SU-DHL-6 (cell line): ENCODE measurements around the gene TRMO.

Source experiments
- H2AFZ ChIP-seq: fragments of 200-600 bp; sonication (generic); 2 replicates; pipeline ENCODE4 v1.6.1; 2014; ENCODE audit warnings: low read depth, mild to moderate bottlenecking, moderate library complexity, mixed read lengths, antibody characterized with exemption, low read length; ENCODE audit not compliant: severe bottlenecking
- H3F3A ChIP-seq: fragments of 200-600 bp; shearing (Covaris generic); 2 replicates; pipeline ENCODE4 v1.6.0; 2016; ENCODE audit warnings: antibody characterized with exemption, mild to moderate bottlenecking; ENCODE audit not compliant: insufficient read depth
- H3K27ac ChIP-seq: fragments of 200-600 bp; sonication (generic); 2 replicates; pipeline ENCODE4 v1.5.1; 2016; ENCODE audit warnings: low read depth, mild to moderate bottlenecking, low read length, moderate library complexity, mixed read lengths
- H3K27me3 ChIP-seq: fragments of 200-600 bp; sonication (generic), shearing (Covaris generic); 2 replicates; pipeline ENCODE4 v1.6.0; 2014; ENCODE audit warnings: mild to moderate bottlenecking, low read length
- H3K36me3 ChIP-seq: fragments of 200-600 bp; sonication (generic); 2 replicates; pipeline ENCODE4 v1.6.1; 2014; ENCODE audit warnings: mild to moderate bottlenecking, low read length, mixed read lengths
- H3K4me2 ChIP-seq: fragments of 300-600, 200-600 bp; shearing (Covaris generic), sonication (generic); 2 replicates; pipeline ENCODE4 v1.6.0; 2014; ENCODE audit warnings: low read length, low read depth, mild to moderate bottlenecking; ENCODE audit not compliant: poor library complexity, severe bottlenecking
- H3K4me3 ChIP-seq: fragments of 200-600 bp; sonication (generic); 2 replicates; pipeline ENCODE4 v1.5.1; 2014; ENCODE audit warnings: antibody characterized with exemption, low read length, mild to moderate bottlenecking, mixed read lengths; ENCODE audit not compliant: insufficient read depth, poor library complexity, severe bottlenecking
- H3K79me2 ChIP-seq: fragments of 200-600 bp; sonication (generic); 2 replicates; pipeline ENCODE4 v1.6.1; 2014; ENCODE audit warnings: mild to moderate bottlenecking, low read length, moderate library complexity; ENCODE audit not compliant: insufficient read depth
- H3K9ac ChIP-seq: fragments of 200-600 bp; sonication (generic); 2 replicates; pipeline ENCODE4 v1.7.0; 2014; ENCODE audit warnings: mild to moderate bottlenecking, low read length
- H3K9me2 ChIP-seq: fragments of 200-600 bp; sonication (generic); replicated peaks from 2 replicates; pipeline ENCODE4 v1.6.1; 2014; ENCODE audit warnings: low read length; ENCODE audit not compliant: insufficient read depth
- H3K9me3 ChIP-seq: fragments of 200-600 bp; sonication (generic); 2 replicates; pipeline ENCODE4 v1.6.1; 2014; ENCODE audit warnings: low read length, mixed read lengths; ENCODE audit not compliant: insufficient read depth
- H4K20me1 ChIP-seq: fragments of 200-600 bp; sonication (generic); 2 replicates; pipeline ENCODE4 v1.6.1; 2014; ENCODE audit warnings: low read depth, mild to moderate bottlenecking, antibody characterized with exemption, low read length, moderate library complexity, mixed read lengths
- CTCF ChIP-seq: fragments of 200-600 bp; sonication (generic); IDR thresholded peaks from one replicate; pipeline ENCODE4 v1.5.1; 2017; ENCODE audit warnings: antibody characterized with exemption, mild to moderate bottlenecking, low read length, moderate library complexity; ENCODE audit not compliant: insufficient read depth, poor library complexity, severe bottlenecking
- EZH2phosphoT487 ChIP-seq: fragments of 200-600 bp; sonication (generic), shearing (Covaris generic); conservative IDR thresholded peaks from 2 replicates; pipeline ENCODE4 v1.6.1; 2018; ENCODE audit warnings: mild to moderate bottlenecking, antibody characterized with exemption, low read length, moderate library complexity, mixed read lengths

The TRMO gene

GRCh38 chr9:97940233-97940632, 17.9 kb upstream of the TRMO start:
- H3K9ac ChIP-seq = no peak overlapping the region
- H2AFZ ChIP-seq = no peak overlapping the region
- H3K4me3 ChIP-seq = no peak overlapping the region
- H3K79me2 ChIP-seq = no peaks in the 10 kb centered on the region
- H3K9me2 ChIP-seq = no peaks in the 10 kb centered on the region
- H3K27me3 ChIP-seq = no peaks in the 10 kb centered on the region
- no peaks in the 10 kb centered on the region for H4K20me1 ChIP-seq
- H3K36me3 ChIP-seq = no peaks in the 10 kb centered on the region
- no peak overlapping the region for H3K27ac ChIP-seq
- no peak overlapping the region for H3K4me2 ChIP-seq
- no peaks in the 10 kb centered on the region for H3K9me3 ChIP-seq
- TF ChIP-seq CTCF (no peak), EZH2phosphoT487 (no peak)
- peaks cover 29% of the 10 kb centered on the region for H3F3A ChIP-seq

GRCh38 chr9:97938081-97938644, 15.9 kb upstream of the TRMO start, which contains the start of gene HEMGN:
Gene HEMGN (minus strand): TSS chr9:97938172. CDS start chr9:97938136, 36 bp downstream.
- Histone ChIP-seq H3K36me3 (no peaks in the 10 kb centered on the region), H3K4me2 (peak within 1 kb of the TSS; percentile 58), H4K20me1 (no peaks in the 10 kb centered on the region), H2AFZ (peak within 1 kb of the TSS; percentile 15), H3K9me3 (no peaks in the 10 kb centered on the region), H3F3A (peaks cover 29% of the 10 kb centered on the region), H3K9me2 (no peaks in the 10 kb centered on the region), H3K27me3 (no peaks in the 10 kb centered on the region), H3K79me2 (no peaks in the 10 kb centered on the region), H3K9ac (peak within 1 kb of the TSS; percentile 38), H3K27ac (peak within 1 kb of the TSS; percentile 81), H3K4me3 (peak within 1 kb of the TSS; percentile 31)
- TF ChIP-seq EZH2phosphoT487 (no peak), CTCF (no peak)

GRCh38 chr9:97936998-97937397, 14.7 kb upstream of the TRMO start:
- Histone ChIP-seq H3K4me3 (no peak overlapping the region), H3K9me2 (no peaks in the 10 kb centered on the region), H3K9ac (no peak overlapping the region), H3F3A (peaks cover 29% of the 10 kb centered on the region), H3K36me3 (no peaks in the 10 kb centered on the region), H3K79me2 (no peaks in the 10 kb centered on the region), H3K9me3 (no peaks in the 10 kb centered on the region), H3K27me3 (no peaks in the 10 kb centered on the region), H2AFZ (no peak overlapping the region), H3K27ac (no peak overlapping the region), H4K20me1 (no peaks in the 10 kb centered on the region), H3K4me2 (peak overlapping the region; percentile 58)
- TF ChIP-seq EZH2phosphoT487 (no peak), CTCF (no peak)
